Lower leg skin (tissue), 3 donors: ENCODE data around the gene LAYN.

Source experiments
- POLR2A ChIP-seq, 2 donors: fragments of 450-650 bp; IDR thresholded peaks; one replicate each; pipeline ENCODE4 v1.6.1; 2016 to 2017; ENCODE audit warnings: antibody characterized with exemption in 2 of 2, mild to moderate bottlenecking in 1 of 2, moderate library complexity in 1 of 2
- TF ChIP-seq, protein P1 (sequence below), 3 donors: fragments of 450-650 bp; IDR thresholded peaks; one replicate each; pipeline ENCODE4 v1.5.1; 2016; ENCODE audit warnings: antibody characterized with exemption in 3 of 3, mild to moderate bottlenecking in 3 of 3, moderate library complexity in 2 of 3

DNA sequence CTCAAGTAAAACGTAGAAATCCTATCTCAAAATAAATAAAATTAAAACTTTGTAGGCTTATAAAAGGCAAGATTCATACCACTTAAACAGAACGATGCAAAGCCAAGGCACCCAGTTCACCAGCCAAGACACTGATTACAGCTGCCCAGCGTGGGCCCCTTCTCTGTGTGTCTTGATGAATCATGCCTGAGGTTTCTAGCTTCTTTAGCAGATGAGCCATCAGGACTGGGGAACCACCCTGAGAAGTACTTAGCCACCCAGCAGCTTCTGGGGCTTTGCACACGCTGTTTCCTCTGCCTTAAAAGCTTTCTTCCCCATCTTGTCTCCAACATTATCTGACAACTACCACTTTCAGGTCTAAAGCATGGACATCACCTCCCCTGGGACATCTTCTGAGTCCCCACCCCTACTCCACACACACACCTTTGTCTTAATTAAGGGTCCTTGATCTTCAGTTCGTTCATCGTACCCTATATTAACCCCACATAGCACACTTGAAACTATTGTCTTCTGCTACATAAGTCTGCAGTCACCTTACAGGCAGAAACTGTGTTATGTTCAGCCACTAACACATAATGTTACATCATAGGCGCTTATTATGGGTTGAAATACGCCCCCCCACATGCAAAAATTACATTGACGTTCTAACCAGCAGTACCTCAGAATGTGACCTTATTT is 8.7 kb upstream of the LAYN start:
- no peak for TF ChIP-seq POLR2A (IDR thresholded peaks at IDR 0.05)
- TF ChIP-seq, protein P1, sequence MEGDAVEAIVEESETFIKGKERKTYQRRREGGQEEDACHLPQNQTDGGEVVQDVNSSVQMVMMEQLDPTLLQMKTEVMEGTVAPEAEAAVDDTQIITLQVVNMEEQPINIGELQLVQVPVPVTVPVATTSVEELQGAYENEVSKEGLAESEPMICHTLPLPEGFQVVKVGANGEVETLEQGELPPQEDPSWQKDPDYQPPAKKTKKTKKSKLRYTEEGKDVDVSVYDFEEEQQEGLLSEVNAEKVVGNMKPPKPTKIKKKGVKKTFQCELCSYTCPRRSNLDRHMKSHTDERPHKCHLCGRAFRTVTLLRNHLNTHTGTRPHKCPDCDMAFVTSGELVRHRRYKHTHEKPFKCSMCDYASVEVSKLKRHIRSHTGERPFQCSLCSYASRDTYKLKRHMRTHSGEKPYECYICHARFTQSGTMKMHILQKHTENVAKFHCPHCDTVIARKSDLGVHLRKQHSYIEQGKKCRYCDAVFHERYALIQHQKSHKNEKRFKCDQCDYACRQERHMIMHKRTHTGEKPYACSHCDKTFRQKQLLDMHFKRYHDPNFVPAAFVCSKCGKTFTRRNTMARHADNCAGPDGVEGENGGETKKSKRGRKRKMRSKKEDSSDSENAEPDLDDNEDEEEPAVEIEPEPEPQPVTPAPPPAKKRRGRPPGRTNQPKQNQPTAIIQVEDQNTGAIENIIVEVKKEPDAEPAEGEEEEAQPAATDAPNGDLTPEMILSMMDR (IDR thresholded peaks at IDR 0.05), result no peak
